ENCODE results near the gene PKD2. TPM values are rescaled to one million over a fixed set of nuclear protein-coding genes. Genes with fewer than 3 reads are reported as not detected.
A peak's percentile ranks its signal among the peaks of the same experiment; 100 is the strongest.

PKD2 gene
- total and polyA plus RNA-seq, 2 of the 13 experiments (the other 11 are each of a cell fraction or from before 2014, with no cell fraction given) = 5.6 to 9.1 TPM

DNA sequence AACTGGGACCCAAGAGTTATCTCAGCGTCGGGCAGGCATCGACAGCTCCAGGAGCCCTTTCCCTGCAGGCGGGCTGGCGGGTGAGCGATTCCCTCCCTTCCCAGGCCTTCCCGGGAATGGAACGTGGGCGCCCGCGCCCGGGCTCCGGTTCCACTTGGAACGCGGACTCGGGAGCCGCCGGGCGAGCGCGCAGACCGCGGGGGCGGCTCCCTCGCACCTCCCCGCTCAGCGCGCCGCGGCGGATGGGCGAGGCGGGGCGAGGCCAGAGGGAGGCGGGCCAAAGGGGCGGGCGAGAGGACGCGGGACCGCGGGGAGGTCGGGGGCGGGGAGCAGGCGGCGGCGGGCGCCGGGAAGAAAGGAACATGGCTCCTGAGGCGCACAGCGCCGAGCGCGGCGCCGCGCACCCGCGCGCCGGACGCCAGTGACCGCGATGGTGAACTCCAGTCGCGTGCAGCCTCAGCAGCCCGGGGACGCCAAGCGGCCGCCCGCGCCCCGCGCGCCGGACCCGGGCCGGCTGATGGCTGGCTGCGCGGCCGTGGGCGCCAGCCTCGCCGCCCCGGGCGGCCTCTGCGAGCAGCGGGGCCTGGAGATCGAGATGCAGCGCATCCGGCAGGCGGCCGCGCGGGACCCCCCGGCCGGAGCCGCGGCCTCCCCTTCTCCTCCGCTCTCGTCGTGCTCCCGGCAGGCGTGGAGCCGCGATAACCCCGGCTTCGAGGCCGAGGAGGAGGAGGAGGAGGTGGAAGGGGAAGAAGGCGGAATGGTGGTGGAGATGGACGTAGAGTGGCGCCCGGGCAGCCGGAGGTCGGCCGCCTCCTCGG, at the start of gene PKD2 (continued):
- no peak for TF ChIP-seq ISL2 (CRISPR knock-in tag; IDR thresholded peaks at IDR 0.05)
- no peak for TF ChIP-seq ZBTB7B (CRISPR knock-in tag; IDR thresholded peaks at IDR 0.05)
- no peak for TF ChIP-seq ZNF264 (CRISPR knock-in tag; IDR thresholded peaks at IDR 0.05)
- peak; percentile 65 for TF ChIP-seq PHF8 (CRISPR knock-in tag; IDR thresholded peaks at IDR 0.05)
- no peak for TF ChIP-seq GPN1 (CRISPR knock-in tag; IDR thresholded peaks at IDR 0.05; ENCODE audit: borderline replicate concordance)
- TF ChIP-seq, protein P1, sequence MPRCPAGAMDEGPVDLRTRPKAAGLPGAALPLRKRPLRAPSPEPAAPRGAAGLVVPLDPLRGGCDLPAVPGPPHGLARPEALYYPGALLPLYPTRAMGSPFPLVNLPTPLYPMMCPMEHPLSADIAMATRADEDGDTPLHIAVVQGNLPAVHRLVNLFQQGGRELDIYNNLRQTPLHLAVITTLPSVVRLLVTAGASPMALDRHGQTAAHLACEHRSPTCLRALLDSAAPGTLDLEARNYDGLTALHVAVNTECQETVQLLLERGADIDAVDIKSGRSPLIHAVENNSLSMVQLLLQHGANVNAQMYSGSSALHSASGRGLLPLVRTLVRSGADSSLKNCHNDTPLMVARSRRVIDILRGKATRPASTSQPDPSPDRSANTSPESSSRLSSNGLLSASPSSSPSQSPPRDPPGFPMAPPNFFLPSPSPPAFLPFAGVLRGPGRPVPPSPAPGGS (CRISPR knock-in tag; IDR thresholded peaks at IDR 0.05) = no peak
- no peak for TF ChIP-seq SIN3A (IDR thresholded peaks at IDR 0.05; ENCODE audit: borderline replicate concordance, low read depth, low read length)
- TF ChIP-seq, protein P2, sequence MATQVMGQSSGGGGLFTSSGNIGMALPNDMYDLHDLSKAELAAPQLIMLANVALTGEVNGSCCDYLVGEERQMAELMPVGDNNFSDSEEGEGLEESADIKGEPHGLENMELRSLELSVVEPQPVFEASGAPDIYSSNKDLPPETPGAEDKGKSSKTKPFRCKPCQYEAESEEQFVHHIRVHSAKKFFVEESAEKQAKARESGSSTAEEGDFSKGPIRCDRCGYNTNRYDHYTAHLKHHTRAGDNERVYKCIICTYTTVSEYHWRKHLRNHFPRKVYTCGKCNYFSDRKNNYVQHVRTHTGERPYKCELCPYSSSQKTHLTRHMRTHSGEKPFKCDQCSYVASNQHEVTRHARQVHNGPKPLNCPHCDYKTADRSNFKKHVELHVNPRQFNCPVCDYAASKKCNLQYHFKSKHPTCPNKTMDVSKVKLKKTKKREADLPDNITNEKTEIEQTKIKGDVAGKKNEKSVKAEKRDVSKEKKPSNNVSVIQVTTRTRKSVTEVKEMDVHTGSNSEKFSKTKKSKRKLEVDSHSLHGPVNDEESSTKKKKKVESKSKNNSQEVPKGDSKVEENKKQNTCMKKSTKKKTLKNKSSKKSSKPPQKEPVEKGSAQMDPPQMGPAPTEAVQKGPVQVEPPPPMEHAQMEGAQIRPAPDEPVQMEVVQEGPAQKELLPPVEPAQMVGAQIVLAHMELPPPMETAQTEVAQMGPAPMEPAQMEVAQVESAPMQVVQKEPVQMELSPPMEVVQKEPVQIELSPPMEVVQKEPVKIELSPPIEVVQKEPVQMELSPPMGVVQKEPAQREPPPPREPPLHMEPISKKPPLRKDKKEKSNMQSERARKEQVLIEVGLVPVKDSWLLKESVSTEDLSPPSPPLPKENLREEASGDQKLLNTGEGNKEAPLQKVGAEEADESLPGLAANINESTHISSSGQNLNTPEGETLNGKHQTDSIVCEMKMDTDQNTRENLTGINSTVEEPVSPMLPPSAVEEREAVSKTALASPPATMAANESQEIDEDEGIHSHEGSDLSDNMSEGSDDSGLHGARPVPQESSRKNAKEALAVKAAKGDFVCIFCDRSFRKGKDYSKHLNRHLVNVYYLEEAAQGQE (IDR thresholded peaks at IDR 0.05; ENCODE audit: borderline replicate concordance in 1 of 2, low read depth in 1 of 2, low read length in 2 of 2) = no peak
- no peak for TF ChIP-seq ZBTB42 (CRISPR knock-in tag; IDR thresholded peaks at IDR 0.05)
- TF ChIP-seq KMT2B (CRISPR knock-in tag; IDR thresholded peaks at IDR 0.05) = peak; percentile 21; the same call in 1 of the 2 replicates
- TF ChIP-seq, protein P3, sequence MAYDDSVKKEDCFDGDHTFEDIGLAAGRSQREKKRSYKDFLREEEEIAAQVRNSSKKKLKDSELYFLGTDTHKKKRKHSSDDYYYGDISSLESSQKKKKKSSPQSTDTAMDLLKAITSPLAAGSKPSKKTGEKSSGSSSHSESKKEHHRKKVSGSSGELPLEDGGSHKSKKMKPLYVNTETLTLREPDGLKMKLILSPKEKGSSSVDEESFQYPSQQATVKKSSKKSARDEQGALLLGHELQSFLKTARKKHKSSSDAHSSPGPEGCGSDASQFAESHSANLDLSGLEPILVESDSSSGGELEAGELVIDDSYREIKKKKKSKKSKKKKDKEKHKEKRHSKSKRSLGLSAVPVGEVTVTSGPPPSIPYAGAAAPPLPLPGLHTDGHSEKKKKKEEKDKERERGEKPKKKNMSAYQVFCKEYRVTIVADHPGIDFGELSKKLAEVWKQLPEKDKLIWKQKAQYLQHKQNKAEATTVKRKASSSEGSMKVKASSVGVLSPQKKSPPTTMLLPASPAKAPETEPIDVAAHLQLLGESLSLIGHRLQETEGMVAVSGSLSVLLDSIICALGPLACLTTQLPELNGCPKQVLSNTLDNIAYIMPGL (CRISPR knock-in tag; IDR thresholded peaks at IDR 0.05; ENCODE audit: borderline replicate concordance in 1 of 2, low read depth in 1 of 2) = no peak; a peak in 1 of 4 replicates
- TF ChIP-seq, protein P4, sequence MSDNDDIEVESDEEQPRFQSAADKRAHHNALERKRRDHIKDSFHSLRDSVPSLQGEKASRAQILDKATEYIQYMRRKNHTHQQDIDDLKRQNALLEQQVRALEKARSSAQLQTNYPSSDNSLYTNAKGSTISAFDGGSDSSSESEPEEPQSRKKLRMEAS (IDR thresholded peaks at IDR 0.05) = peak; percentile 90
- no peak for TF ChIP-seq ZNF577 (CRISPR knock-in tag; IDR thresholded peaks at IDR 0.05; ENCODE audit: borderline replicate concordance, low read depth)
- TF ChIP-seq POGZ (CRISPR knock-in tag; IDR thresholded peaks at IDR 0.05) = no peak
- no peak for TF ChIP-seq MIER2 (CRISPR knock-in tag; IDR thresholded peaks at IDR 0.05)
- TF ChIP-seq, protein P5, sequence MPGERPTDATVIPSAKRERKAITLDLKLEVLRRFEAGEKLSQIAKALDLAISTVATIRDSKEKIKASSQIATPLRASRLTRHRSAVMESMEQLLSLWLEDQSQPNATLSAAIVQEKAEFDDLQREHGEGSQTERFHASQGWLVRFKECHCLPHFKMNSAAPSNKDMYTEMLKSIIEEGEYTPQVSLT (CRISPR knock-in tag; IDR thresholded peaks at IDR 0.05; ENCODE audit: borderline replicate concordance, low read depth) = no peak
- no peak for TF ChIP-seq RFX1 (IDR thresholded peaks at IDR 0.05)
- 0 out of 2 replicates have a peak, but pooled peaks have one; percentile 47 for TF ChIP-seq RNF2 (conservative IDR thresholded peaks at IDR 0.05; ENCODE audit: low read depth)
- TF ChIP-seq CCAR2 (optimal IDR thresholded peaks at IDR 0.05; ENCODE audit: low read depth, low read length) = no peak
- TF ChIP-seq, protein P6, sequence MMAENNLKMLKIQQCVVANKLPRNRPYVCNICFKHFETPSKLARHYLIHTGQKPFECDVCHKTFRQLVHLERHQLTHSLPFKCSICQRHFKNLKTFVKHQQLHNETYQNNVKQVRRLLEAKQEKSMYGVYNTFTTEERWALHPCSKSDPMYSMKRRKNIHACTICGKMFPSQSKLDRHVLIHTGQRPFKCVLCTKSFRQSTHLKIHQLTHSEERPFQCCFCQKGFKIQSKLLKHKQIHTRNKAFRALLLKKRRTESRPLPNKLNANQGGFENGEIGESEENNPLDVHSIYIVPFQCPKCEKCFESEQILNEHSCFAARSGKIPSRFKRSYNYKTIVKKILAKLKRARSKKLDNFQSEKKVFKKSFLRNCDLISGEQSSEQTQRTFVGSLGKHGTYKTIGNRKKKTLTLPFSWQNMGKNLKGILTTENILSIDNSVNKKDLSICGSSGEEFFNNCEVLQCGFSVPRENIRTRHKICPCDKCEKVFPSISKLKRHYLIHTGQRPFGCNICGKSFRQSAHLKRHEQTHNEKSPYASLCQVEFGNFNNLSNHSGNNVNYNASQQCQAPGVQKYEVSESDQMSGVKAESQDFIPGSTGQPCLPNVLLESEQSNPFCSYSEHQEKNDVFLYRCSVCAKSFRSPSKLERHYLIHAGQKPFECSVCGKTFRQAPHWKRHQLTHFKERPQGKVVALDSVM (CRISPR knock-in tag; IDR thresholded peaks at IDR 0.05) = 0 out of 2 replicates have a peak, but pooled peaks have one; percentile 34

Data from HepG2 (cell line).